ENCODE results near the gene MIDN. TPM values are rescaled to one million over a fixed set of nuclear protein-coding genes. Genes with fewer than 3 reads are reported as not detected.

The MIDN gene
- total and polyA plus RNA-seq, 4 experiments from 2014 or later: 0.75 to 34.0 (median 18.2) TPM

DNA sequence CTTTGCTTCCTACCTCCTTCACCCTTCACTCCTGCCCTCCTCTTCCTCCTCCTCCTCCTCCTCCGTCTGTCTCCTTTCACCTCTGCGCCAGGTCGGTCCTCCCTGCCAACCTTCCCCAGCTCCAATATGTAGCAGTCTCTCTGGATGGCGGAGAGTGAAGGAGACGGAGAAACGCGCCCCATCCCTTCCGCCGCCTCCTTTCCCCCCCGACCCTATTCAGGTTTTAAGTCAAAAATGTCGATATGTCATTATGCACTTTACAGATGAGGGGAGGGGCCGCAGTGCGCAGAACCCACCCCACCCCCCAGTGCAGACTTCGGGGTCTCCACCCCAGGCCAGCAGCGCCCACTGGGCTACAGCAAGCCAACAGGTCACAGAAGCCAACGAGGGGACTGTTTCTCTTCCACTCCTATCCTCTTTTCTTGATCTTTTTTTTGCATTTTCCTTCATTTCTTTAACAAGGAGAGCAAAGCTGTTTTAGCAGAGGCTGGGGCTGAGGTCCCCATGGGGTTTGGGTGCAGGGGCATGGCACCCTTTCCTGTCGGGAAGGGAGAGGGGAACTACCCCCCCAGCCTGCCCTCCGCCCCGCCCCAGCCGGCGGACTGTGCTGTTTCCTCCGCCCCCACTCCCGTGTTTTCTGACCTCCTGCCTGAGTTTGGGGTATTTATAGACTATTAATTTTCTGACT lies 9.2 kb downstream of the MIDN start:
- Mint-ChIP-seq H3K27ac (peak overlapping the region; percentile 77 to 99 (median 98)), H3K9me3 (peaks cover 0 to 5% (median 0%) of the 10 kb centered on the region in 8 donors), H3K4me1 (peaks cover 29 to 65% (median 49%) of the 10 kb centered on the region in 4 donors), H3K27me3 (peaks cover 0 to 3% of the 10 kb centered on the region in 2 donors), H3K36me3 (peaks cover 17 to 32% of the 10 kb centered on the region in 2 donors), H3K4me3 (peak overlapping the region in 7 of 8 donors; percentile 21 to 93 (median 88))
- no peaks in the 10 kb centered on the region for H3K27me3 ChIP-seq (ENCODE audit: insufficient read depth, low read length)
- peaks cover 88% of the 10 kb centered on the region for H3K4me1 ChIP-seq (ENCODE audit: insufficient read depth, low read length)
- H3K27ac ChIP-seq (ENCODE audit: low read depth, low read length): peak overlapping the region; percentile 87
- POLR2A ChIA-PET (ENCODE audit: partially characterized antibody): interaction anchor here (7.0 to 10.8 kb wide), 2 partner anchors 9 to 16 kb away, joined by 74 to 397 read pairs; partner anchors contain the start of genes CIRBP and FAM174C
- peaks cover 29% of the 10 kb centered on the region for H3K36me3 ChIP-seq (ENCODE audit: insufficient read depth, low read length)
- DNase-seq: no peak
- intact Hi-C loops (cut with micrococcal nuclease): no loop called here
- H3K4me3 ChIP-seq (ENCODE audit: low read length in 2 of 2): no peak overlapping the region
- no peaks in the 10 kb centered on the region for H3K9me3 ChIP-seq (ENCODE audit: control insufficient read depth in 1 of 2, low read length in 2 of 2)
- CTCF ChIA-PET (ENCODE audit: partially characterized antibody): interaction anchor here (2.5 to 3.2 kb wide), 2 partner anchors 9 to 13 kb away, joined by 8 to 11 read pairs; no protein-coding TSS in a partner anchor

DNA sequence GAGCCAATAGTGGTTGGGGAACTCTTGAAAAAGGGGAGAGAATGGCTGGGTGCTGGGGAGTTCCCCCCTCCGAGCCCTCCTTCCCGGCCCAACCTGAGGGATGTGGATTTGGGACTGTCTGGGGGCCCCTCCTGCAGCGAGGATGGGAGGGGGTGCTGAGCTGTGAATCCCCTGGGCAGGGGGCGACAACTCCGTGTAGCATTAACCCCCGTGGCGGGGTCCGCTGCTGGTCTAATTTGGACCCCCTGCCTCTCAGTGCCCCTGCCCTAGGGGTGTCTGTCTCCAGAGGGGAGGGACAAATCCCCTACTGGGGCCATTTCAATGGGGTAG lies 9.7 kb downstream of the MIDN start:
- Mint-ChIP-seq H3K36me3 (peaks cover 17 to 32% of the 10 kb centered on the region in 2 donors), H3K4me3 (peak overlapping the region; percentile 15 to 93 (median 88)), H3K4me1 (peaks cover 29 to 67% (median 49%) of the 10 kb centered on the region in 4 donors), H3K9me3 (peaks cover 0 to 5% (median 0%) of the 10 kb centered on the region in 8 donors), H3K27ac (peak overlapping the region; percentile 95 to 99 (median 99)), H3K27me3 (peaks cover 0 to 3% of the 10 kb centered on the region in 2 donors)
- intact Hi-C loops (cut with micrococcal nuclease): no loop called here
- no peaks in the 10 kb centered on the region for H3K27me3 ChIP-seq (ENCODE audit: insufficient read depth, low read length)
- CTCF ChIA-PET (ENCODE audit: partially characterized antibody): no interaction called here
- H3K36me3 ChIP-seq (ENCODE audit: insufficient read depth, low read length): peaks cover 29% of the 10 kb centered on the region
- POLR2A ChIA-PET (ENCODE audit: partially characterized antibody): interaction anchor here (1.9 to 12.0 kb wide), 4 partner anchors 8 to 16 kb away, joined by 6 to 650 read pairs (median 236); partner anchors contain the start of genes ATP5F1D, CBARP, CIRBP and FAM174C
- peak overlapping the region in 1 of 2 donors; percentile 41 for H3K4me3 ChIP-seq (ENCODE audit: low read length in 2 of 2)
- peak overlapping the region; percentile 87 for H3K27ac ChIP-seq (ENCODE audit: low read depth, low read length)
- H3K4me1 ChIP-seq (ENCODE audit: insufficient read depth, low read length): peaks cover 92% of the 10 kb centered on the region
- no peak for DNase-seq
- H3K9me3 ChIP-seq (ENCODE audit: control insufficient read depth in 1 of 2, low read length in 2 of 2): no peaks in the 10 kb centered on the region

DNA sequence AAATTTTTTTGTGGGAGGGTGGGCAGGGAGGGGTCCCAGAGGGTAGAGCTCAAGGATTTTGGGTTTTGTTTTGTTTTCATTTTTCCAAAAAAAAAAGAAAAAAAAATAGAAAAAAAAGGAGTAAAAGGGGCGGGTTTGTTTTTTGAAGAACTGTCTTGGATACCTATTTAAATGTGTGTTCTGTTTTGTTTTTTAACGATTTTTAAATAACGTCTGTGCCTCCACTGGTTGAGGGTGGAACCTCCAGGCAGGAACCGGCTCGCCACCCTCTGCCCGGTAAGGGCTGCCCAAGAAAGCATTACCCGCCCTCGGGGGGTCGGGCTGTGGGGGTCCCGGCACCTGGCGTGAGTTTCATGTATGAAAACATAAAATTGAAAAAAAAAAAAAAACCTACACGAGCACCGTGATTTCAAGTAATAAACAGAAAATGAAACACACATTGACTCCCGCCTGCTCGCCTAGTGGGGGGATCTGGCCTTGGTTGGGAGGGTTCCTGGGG lies 10.4 kb downstream of the MIDN start:
- H3K27me3 ChIP-seq (ENCODE audit: insufficient read depth, low read length): no peaks in the 10 kb centered on the region
- H3K4me1 ChIP-seq (ENCODE audit: insufficient read depth, low read length): peaks cover 88% of the 10 kb centered on the region
- no peak for DNase-seq
- peaks cover 29 to 62% (median 45%) of the 10 kb centered on the region in 4 donors for H3K4me1 Mint-ChIP-seq
- peak overlapping the region; percentile 4 to 78 for H3K4me3 ChIP-seq (ENCODE audit: low read length in 2 of 2)
- peaks cover 0 to 3% of the 10 kb centered on the region in 2 donors for H3K27me3 Mint-ChIP-seq
- ChIA-PET CTCF (ENCODE audit: partially characterized antibody) (no interaction called here), POLR2A (ENCODE audit: partially characterized antibody) (interaction anchor here (1.0 to 12.0 kb wide), 7 partner anchors 8 to 184 kb away, joined by 3 to 650 read pairs (median 9); partner anchors contain the start of genes ATP5F1D, CBARP, CIRBP and FAM174C)
- intact Hi-C loops (cut with micrococcal nuclease): loop anchor here (1.0 kb wide), 2 partner anchors 9 to 11 kb away; partner anchors contain the start of gene CIRBP
- no peaks in the 10 kb centered on the region for H3K9me3 ChIP-seq (ENCODE audit: control insufficient read depth in 1 of 2, low read length in 2 of 2)
- peaks cover 0 to 5% (median 0%) of the 10 kb centered on the region in 8 donors for H3K9me3 Mint-ChIP-seq
- H3K4me3 Mint-ChIP-seq: peak overlapping the region; percentile 87 to 93 (median 89)
- peaks cover 29% of the 10 kb centered on the region for H3K36me3 ChIP-seq (ENCODE audit: insufficient read depth, low read length)
- H3K36me3 Mint-ChIP-seq: peaks cover 17 to 27% of the 10 kb centered on the region in 2 donors
- H3K27ac ChIP-seq (ENCODE audit: low read depth, low read length): peak overlapping the region; percentile 87
- H3K27ac Mint-ChIP-seq: peak overlapping the region; percentile 95 to 99 (median 99)

DNA sequence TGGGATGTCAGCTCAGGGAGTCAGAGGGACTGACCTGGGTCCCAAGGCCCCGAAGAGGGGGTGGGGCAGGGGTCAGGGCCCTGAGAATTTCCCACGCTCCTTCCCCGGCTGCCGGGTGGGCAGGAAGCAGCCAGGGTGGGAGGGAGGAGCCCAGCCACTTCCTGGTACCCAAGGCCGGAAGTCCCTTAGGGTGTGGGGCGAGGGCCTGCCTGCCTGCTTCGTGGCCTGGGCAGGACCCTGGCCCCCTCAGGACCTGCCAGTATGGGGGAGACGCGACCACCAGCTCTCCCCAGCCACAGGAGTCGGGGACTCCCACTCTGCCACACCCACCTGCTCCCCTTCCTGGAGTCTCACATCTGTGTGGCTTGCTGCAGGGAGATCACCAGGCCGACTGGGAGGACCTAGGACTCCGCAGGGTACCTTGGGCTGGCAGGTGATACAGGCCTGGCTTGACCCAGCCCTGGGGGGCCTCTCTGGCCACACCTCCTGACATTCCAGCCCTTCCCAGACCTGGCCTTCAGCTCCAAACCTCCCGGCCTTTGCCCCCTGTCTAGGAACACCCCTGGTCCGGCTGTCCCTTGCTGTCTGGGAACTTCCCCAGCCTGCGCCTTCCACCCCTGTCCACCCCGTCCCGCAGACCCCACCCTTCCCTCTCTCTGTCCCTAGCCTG lies 11.0 kb downstream of the MIDN start:
- DNase-seq: peak; percentile 75 to 86 (median 80)
- Histone ChIP-seq H3K4me1 (ENCODE audit: insufficient read depth, low read length) (peaks cover 82% of the 10 kb centered on the region), H3K27me3 (ENCODE audit: insufficient read depth, low read length) (no peaks in the 10 kb centered on the region), H3K27ac (ENCODE audit: low read depth, low read length) (peak overlapping the region; percentile 87), H3K4me3 (ENCODE audit: low read length in 2 of 2) (peak overlapping the region; percentile 4 to 78), H3K36me3 (ENCODE audit: insufficient read depth, low read length) (peaks cover 25% of the 10 kb centered on the region), H3K9me3 (ENCODE audit: control insufficient read depth in 1 of 2, low read length in 2 of 2) (no peaks in the 10 kb centered on the region)
- peaks cover 0 to 3% of the 10 kb centered on the region in 2 donors for H3K27me3 Mint-ChIP-seq
- H3K27ac Mint-ChIP-seq: peak overlapping the region; percentile 95 to 99 (median 99)
- peaks cover 29 to 60% (median 45%) of the 10 kb centered on the region in 4 donors for H3K4me1 Mint-ChIP-seq
- H3K4me3 Mint-ChIP-seq: peak overlapping the region; percentile 87 to 93 (median 89)
- ChIA-PET POLR2A (ENCODE audit: partially characterized antibody) (interaction anchor here (1.0 to 12.0 kb wide), 9 partner anchors 8 to 231 kb away, joined by 3 to 650 read pairs (median 6); partner anchors contain the start of genes ATP5F1D, CBARP, CIRBP and FAM174C), CTCF (ENCODE audit: partially characterized antibody) (interaction anchor here (10.8 kb wide), 1 partner anchor 14 kb away, joined by 364 read pairs; no protein-coding TSS in a partner anchor)
- intact Hi-C loops (cut with micrococcal nuclease): loop anchor here (1.0 kb wide), 2 partner anchors 10 kb away; partner anchors contain the start of gene CIRBP
- peaks cover 0 to 5% (median 0%) of the 10 kb centered on the region in 8 donors for H3K9me3 Mint-ChIP-seq
- H3K36me3 Mint-ChIP-seq: peaks cover 17 to 27% of the 10 kb centered on the region in 2 donors

DNA sequence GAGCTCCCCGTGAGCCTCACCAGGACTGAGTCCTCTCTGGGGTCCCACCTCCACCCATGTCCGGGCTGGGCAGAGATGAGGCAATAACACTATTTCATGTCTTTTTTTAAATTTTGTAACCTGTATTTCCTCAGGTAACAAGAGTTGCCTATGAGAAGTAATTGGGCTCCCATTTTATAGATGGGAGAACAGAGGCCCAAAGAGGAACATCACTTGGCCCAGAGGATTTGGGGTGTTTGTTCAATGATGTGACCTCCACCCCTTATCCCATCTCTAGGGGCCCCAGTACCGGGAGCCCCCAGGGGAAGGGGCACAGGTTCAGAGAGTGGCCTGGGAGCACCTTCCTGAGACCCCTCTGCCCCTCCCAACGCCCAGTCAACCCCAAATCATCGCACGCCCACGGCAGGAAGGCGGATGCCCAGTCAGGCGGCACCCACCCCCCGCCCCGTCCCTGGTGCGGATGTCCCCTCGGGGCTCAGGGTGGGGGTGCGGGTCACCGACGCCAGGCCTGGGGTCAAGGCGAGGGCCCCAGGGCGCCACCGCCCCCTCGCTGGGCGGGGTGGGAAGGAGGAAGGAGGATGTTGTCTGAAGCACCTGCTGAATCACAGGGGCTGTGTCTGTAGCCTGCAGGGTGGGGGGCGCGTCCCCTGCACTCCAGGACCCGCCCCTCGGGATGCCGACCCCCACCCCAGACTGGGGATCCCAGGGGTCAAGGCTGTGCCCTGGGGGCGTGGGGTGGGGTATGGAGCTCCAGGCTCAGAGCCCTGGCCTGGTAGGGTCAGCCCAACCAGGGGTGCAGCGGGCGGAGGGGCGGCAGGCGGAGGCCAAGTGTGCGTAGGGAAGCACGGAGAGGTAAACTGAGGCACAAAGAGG lies 11.7 kb downstream of the MIDN start:
- peak in 4 of 5 donors; percentile 38 to 72 (median 53) for DNase-seq
- peaks cover 26 to 59% (median 42%) of the 10 kb centered on the region in 4 donors for H3K4me1 Mint-ChIP-seq
- H3K4me3 Mint-ChIP-seq: peak overlapping the region; percentile 88 to 93 (median 90)

More for the DNA sequence above, 11.7 kb downstream of the MIDN start:
- peaks cover 75% of the 10 kb centered on the region for H3K4me1 ChIP-seq (ENCODE audit: insufficient read depth, low read length)
- peak overlapping the region; percentile 17 to 78 for H3K4me3 ChIP-seq (ENCODE audit: low read length in 2 of 2)
- ChIA-PET CTCF (ENCODE audit: partially characterized antibody) (interaction anchor here (1.9 to 10.8 kb wide), 2 partner anchors 15 to 19 kb away, joined by 4 to 364 read pairs; partner anchors contain the start of gene ATP5F1D), POLR2A (ENCODE audit: partially characterized antibody) (interaction anchor here (0.8 to 12.0 kb wide), 15 partner anchors 7 to 232 kb away, joined by 3 to 650 read pairs (median 6); partner anchors contain the start of genes ARHGAP45, ATP5F1D, CBARP and CIRBP)
- peaks cover 10 to 20% of the 10 kb centered on the region in 2 donors for H3K36me3 Mint-ChIP-seq
- peaks cover 0 to 3% of the 10 kb centered on the region in 2 donors for H3K27me3 Mint-ChIP-seq
- peak overlapping the region; percentile 87 for H3K27ac ChIP-seq (ENCODE audit: low read depth, low read length)
- no peaks in the 10 kb centered on the region for H3K9me3 ChIP-seq (ENCODE audit: control insufficient read depth in 1 of 2, low read length in 2 of 2)
- no peaks in the 10 kb centered on the region for H3K27me3 ChIP-seq (ENCODE audit: insufficient read depth, low read length)
- H3K27ac Mint-ChIP-seq: peak overlapping the region; percentile 95 to 99 (median 99)
- peaks cover 18% of the 10 kb centered on the region for H3K36me3 ChIP-seq (ENCODE audit: insufficient read depth, low read length)
- intact Hi-C loops (cut with micrococcal nuclease): loop anchor here (1.0 kb wide), 2 partner anchors 9 to 11 kb away; partner anchors contain the start of gene CIRBP
- H3K9me3 Mint-ChIP-seq: no peaks in the 10 kb centered on the region
